ENCODE data around the gene RTCB.

DNA sequence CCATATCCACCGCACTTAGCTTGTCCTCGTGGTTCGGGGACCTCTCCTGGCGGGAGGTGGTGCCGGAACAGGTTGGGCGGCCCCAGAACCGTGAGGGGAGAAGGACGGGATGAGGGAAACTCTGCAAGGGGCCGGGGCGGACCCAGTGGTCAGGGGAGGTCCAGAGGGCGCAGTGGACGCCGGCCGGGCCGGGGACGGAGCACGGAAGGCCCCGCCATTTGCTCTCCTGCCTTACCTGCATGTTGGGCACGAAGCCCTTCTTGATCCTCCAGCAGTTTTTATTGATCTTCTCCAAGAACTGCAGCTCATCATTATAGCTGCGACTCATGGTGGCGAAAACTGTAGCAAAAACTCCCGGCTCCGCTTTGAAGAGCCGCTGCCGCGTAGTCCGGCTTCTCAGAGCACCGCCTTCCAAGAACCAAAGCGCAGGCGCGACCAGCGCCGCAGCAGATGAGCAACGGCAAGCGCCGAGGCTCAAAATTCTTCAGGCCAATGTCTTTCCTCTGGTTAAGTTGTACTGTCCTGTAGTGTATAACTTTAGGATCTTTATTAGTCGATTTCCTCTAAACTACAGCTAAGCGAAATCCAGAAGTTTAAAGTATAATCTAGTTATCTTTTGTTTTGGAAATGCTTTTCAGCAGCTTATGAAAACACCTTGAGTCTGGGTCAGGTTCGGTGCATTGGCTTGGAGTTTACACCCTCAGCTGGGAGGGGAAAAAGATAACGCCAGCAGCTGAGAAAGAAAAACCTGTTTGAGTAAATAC, at the start of gene RTCB:
- TF ChIP-seq, protein P1, sequence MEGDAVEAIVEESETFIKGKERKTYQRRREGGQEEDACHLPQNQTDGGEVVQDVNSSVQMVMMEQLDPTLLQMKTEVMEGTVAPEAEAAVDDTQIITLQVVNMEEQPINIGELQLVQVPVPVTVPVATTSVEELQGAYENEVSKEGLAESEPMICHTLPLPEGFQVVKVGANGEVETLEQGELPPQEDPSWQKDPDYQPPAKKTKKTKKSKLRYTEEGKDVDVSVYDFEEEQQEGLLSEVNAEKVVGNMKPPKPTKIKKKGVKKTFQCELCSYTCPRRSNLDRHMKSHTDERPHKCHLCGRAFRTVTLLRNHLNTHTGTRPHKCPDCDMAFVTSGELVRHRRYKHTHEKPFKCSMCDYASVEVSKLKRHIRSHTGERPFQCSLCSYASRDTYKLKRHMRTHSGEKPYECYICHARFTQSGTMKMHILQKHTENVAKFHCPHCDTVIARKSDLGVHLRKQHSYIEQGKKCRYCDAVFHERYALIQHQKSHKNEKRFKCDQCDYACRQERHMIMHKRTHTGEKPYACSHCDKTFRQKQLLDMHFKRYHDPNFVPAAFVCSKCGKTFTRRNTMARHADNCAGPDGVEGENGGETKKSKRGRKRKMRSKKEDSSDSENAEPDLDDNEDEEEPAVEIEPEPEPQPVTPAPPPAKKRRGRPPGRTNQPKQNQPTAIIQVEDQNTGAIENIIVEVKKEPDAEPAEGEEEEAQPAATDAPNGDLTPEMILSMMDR (IDR thresholded peaks at IDR 0.05), result no peak
- TF ChIP-seq POLR2AphosphoS5 (IDR thresholded peaks at IDR 0.05), result peak; percentile 76 to 92 (median 88)
